Measurements from ENCODE around the gene SMPD1.

Gene SMPD1

DNA sequence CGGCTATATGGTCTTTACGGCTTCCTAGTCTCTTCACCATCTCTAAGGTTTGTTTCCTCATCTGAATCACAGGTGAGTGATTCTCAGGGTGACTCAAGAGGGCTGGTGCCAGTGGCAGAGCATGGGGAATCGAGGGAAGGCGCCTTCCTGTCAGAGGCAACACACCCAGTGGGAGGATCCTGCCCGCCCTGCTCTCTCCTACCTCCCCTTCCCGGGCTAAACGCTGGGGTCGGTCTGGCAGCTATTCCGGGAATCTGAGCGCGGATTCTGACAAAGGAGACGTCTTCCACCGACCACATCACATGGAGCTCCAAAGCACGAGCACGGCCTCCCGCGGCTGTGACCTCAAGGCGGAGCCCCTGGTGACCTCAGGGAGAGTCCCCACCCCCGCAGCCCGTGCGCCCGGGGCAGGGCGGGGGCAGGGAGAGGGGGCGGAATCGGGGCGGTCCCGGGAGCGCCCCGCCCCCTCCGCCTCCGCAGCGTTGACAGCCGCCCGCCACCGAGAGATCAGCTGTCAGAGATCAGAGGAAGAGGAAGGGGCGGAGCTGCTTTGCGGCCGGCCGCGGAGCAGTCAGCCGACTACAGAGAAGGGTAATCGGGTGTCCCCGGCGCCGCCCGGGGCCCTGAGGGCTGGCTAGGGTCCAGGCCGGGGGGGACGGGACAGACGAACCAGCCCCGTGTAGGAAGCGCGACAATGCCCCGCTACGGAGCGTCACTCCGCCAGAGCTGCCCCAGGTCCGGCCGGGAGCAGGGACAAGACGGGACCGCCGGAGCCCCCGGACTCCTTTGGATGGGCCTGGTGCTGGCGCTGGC, at the start of gene SMPD1:
Gene SMPD1 (plus strand): TSS at position 570 of the 813 bp plus-strand sequence. CDS start 125 bp downstream, at position 695.
- peak within 1 kb of the TSS; percentile 91 for H3K27ac ChIP-seq
- TF ChIP-seq, protein P1, sequence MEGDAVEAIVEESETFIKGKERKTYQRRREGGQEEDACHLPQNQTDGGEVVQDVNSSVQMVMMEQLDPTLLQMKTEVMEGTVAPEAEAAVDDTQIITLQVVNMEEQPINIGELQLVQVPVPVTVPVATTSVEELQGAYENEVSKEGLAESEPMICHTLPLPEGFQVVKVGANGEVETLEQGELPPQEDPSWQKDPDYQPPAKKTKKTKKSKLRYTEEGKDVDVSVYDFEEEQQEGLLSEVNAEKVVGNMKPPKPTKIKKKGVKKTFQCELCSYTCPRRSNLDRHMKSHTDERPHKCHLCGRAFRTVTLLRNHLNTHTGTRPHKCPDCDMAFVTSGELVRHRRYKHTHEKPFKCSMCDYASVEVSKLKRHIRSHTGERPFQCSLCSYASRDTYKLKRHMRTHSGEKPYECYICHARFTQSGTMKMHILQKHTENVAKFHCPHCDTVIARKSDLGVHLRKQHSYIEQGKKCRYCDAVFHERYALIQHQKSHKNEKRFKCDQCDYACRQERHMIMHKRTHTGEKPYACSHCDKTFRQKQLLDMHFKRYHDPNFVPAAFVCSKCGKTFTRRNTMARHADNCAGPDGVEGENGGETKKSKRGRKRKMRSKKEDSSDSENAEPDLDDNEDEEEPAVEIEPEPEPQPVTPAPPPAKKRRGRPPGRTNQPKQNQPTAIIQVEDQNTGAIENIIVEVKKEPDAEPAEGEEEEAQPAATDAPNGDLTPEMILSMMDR (conservative IDR thresholded peaks at IDR 0.05; ENCODE audit: low read depth) = no peak

DNA sequence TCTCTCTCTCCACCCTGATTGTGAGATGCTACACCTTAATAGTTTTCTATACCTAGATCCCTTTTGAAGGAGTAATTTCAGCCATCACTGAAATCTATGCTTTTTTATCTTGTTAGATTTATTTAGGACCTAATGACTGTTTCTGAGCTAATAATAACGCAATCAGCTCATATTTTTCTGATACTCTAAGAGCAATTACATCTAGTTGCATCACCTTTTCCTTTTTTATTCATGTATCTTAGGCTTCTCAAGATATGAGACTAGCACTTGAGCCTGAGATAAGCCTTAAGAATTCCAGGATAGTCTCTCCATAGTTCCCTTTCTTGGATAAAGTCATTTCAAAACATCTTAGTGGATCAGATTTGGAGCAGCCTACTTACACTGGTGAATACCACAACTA, 44.9 kb upstream of the SMPD1 start:
- no peak overlapping the region for H3K27ac ChIP-seq
- ChIA-PET POLR2A (ENCODE audit: low non-redundant PET) (no interaction called here), CTCF (interaction anchor here (0.7 to 0.9 kb wide), 3 partner anchors 8 to 55 kb away, joined by 3 to 5 read pairs (median 3); no protein-coding TSS in a partner anchor)
- no peak for DNase-seq (ENCODE audit: low spot score)
- TF ChIP-seq, protein P1 (conservative IDR thresholded peaks at IDR 0.05; ENCODE audit: low read depth) = no peak

More for the DNA sequence above, at the start of gene SMPD1:
- peak; percentile 91 for DNase-seq (ENCODE audit: low spot score)
- CTCF ChIA-PET = interaction anchor here (0.6 to 1.4 kb wide), 5 partner anchors 11 to 347 kb away, joined by 3 to 8 read pairs (median 4); no protein-coding TSS in a partner anchor
- POLR2A ChIA-PET (ENCODE audit: low non-redundant PET) = interaction anchor here (0.8 kb wide), 1 partner anchor 9 kb away, joined by 3 read pairs; no protein-coding TSS in a partner anchor

DNA sequence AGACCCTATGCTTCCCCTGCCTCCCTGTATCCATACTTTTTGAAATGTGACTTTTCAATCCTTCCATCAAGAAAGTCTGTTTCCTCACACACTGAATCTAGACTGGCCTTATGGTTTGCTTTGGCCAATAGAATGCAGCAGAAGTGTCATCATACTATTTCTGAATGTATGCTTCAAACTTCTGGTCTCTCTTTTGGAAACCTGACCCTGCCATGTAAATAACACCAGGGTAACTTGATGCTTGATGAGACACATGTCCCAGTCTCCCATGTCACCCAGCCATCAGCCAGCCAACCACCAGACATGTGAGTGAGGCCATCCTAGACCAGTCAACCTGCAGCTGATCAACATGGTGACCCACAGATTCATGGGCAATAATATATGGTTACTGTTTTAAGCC, 40.2 kb upstream of the SMPD1 start:
- no peak for DNase-seq (ENCODE audit: low spot score)
- TF ChIP-seq, protein P1 (conservative IDR thresholded peaks at IDR 0.05; ENCODE audit: low read depth) = no peak
- H3K27ac ChIP-seq = no peak overlapping the region
- ChIA-PET CTCF (interaction anchor here (0.8 kb wide), 1 partner anchor 56 kb away, joined by 3 read pairs; no protein-coding TSS in a partner anchor), POLR2A (ENCODE audit: low non-redundant PET) (no interaction called here)

DNA sequence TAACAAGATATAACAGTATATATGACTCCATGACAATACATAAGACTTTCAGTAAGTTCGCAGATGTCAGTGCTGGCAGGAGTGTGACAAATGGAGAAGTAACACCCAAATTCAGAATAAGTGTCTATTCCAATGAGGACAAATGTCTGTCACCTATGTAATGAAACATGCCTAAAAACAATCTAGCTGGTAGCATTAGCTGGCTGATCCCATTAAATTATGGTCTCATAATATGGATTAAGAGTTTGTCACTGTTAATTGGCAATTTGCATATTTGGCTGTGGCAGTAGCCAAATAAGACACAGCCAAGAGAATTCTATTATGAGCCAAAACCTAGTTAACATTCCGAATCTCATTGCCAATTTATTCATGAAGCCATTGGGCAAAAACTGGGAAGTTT, 39.8 kb upstream of the SMPD1 start:
- ChIA-PET POLR2A (ENCODE audit: low non-redundant PET) (no interaction called here), CTCF (interaction anchor here (0.6 to 2.0 kb wide), 3 partner anchors 13 to 1053 kb away, joined by 3 to 9 read pairs (median 3); no protein-coding TSS in a partner anchor)
- no peak overlapping the region for H3K27ac ChIP-seq
- no peak for DNase-seq (ENCODE audit: low spot score)
- TF ChIP-seq, protein P1 (conservative IDR thresholded peaks at IDR 0.05; ENCODE audit: low read depth) = no peak

DNA sequence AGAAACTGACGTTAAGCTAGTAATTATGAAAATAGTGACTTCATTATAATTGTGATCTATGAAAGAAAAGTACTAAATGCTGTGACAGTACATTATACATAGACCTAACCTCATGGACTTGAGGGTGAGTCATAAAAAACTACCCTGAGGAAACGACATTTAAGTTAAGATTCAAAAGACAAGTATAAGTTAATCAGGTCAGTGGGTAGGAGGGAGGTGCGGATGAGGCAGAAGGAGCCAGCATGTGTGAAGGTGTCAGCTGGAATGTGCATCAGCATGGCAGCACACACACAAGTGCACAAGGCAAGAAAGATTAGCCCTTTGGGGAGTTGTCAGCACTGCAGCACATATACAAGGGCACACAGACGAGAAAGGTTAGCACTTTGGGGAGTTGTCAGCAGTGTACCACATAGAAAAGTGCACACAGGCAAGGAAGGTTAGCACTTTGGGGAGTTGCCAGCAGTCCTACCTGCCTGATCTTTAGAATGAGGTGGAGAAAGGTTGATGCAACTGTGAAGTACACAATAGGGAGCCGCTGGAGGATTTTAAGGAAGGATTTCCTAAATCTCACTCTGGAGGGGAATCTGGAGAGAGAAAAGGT, 38.4 kb upstream of the SMPD1 start:
- DNase-seq (ENCODE audit: low spot score) = no peak
- ChIA-PET CTCF (interaction anchor here (0.6 to 2.0 kb wide), 4 partner anchors 11 to 836 kb away, joined by 3 to 9 read pairs (median 3); no protein-coding TSS in a partner anchor), POLR2A (ENCODE audit: low non-redundant PET) (no interaction called here)
- TF ChIP-seq, protein P1 (conservative IDR thresholded peaks at IDR 0.05; ENCODE audit: low read depth) = no peak
- H3K27ac ChIP-seq = no peak overlapping the region

DNA sequence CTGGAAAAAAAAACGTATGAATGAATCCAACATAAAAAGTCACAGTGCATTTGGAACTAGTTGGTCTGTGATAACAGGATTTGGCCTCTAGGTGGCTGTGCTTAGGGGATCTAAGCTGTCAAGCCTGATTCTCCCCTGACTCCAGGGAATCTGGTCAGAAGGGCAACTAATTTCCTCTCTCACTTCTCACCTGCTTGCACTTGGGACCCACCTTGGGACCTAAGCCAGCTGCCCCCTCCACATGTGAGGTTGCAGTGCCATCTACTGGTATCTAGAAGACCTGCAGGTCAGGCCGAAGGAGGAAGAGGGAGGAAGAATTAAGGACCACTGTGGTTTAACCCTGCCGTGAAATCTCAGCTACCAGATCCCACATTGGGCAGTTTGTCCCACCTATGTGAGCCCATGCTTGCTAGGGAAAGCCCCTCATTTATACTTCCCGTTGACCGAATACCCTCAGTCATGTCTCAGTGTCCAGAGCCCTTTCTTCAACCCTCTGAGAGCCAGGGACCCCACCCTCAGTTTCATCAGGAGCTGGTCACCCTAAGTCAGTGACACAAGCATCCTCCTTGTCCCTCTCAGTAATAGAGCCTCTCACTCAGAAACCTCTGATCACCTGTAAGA, 36.8 kb upstream of the SMPD1 start:
- TF ChIP-seq, protein P1 (conservative IDR thresholded peaks at IDR 0.05; ENCODE audit: low read depth) = peak; percentile 95
- CTCF ChIA-PET = interaction anchor here (0.5 to 2.3 kb wide), 35 partner anchors 8 to 1810 kb away, joined by 3 to 23 read pairs (median 3); partner anchors contain the start of genes CCKBR and FHIP1B
- DNase-seq (ENCODE audit: low spot score) = peak; percentile 61
- H3K27ac ChIP-seq = no peak overlapping the region
- POLR2A ChIA-PET (ENCODE audit: low non-redundant PET) = no interaction called here
